Measurements from ENCODE around the gene CANT1. TPM values are rescaled to one million over a fixed set of nuclear protein-coding genes. Genes with fewer than 3 reads are reported as not detected.

The CANT1 gene
- total and polyA plus RNA-seq, 12 donors, result 10.3 to 78.3 (median 40.4) TPM

GRCh38 chr17:79012563-79013134 lies 3.1 kb upstream of the CANT1 start:
- 75 to 78% (median 78%) methylated on average over 6 of the region's 6 CpGs for WGBS, 4 donors
- Histone ChIP-seq H3K4me3 (no peak overlapping the region), H3K27ac (no peak overlapping the region), H3K27me3 (no peaks in the 10 kb centered on the region), H3K4me1 (replicated peaks in 1 of 2) (peaks cover 13 to 14% of the 10 kb centered on the region in 2 donors), H3K36me3 (replicated peaks in 1 of 2) (no peaks in the 10 kb centered on the region), H3K9me3 (replicated peaks in 1 of 3) (no peaks in the 10 kb centered on the region)
- TF ChIP-seq POLR2A (IDR thresholded peaks at IDR 0.05), result no peak
- TF ChIP-seq CTCF (IDR thresholded peaks at IDR 0.05), result no peak
- peak in 1 of 7 donors; percentile 19 for DNase-seq
- intact Hi-C loops (cut with DNase I), result no loop called here

- Histone ChIP-seq H3K27ac (peak overlapping the region in 2 of 5 donors; percentile 20 to 34), H3K36me3 (replicated peaks in 1 of 2) (no peaks in the 10 kb centered on the region), H3K9me3 (replicated peaks in 1 of 3) (no peaks in the 10 kb centered on the region), H3K4me1 (replicated peaks in 1 of 2) (peaks cover 18 to 23% of the 10 kb centered on the region in 2 donors), H3K4me3 (no peak overlapping the region), H3K27me3 (no peaks in the 10 kb centered on the region)
- peak in 3 of 7 donors; percentile 27 to 29 (median 29) for DNase-seq
- 53 to 64% (median 59%) methylated on average over 5 of the region's 5 CpGs for WGBS, 4 donors
- TF ChIP-seq CTCF (IDR thresholded peaks at IDR 0.05) (no peak), POLR2A (IDR thresholded peaks at IDR 0.05) (no peak)
- intact Hi-C loops (cut with DNase I), result no loop called here
Measured at GRCh38 chr17:79011451-79012147, 2.0 kb upstream of the CANT1 start.

- no peak for TF ChIP-seq CTCF (IDR thresholded peaks at IDR 0.05)
- TF ChIP-seq POLR2A (IDR thresholded peaks at IDR 0.05), result no peak
- Histone ChIP-seq H3K27me3 (no peaks in the 10 kb centered on the region), H3K4me1 (replicated peaks in 1 of 2) (peaks cover 23 to 36% of the 10 kb centered on the region in 2 donors), H3K9me3 (replicated peaks in 1 of 3) (no peaks in the 10 kb centered on the region), H3K4me3 (peak overlapping the region in 1 of 4 donors; percentile 100), H3K36me3 (replicated peaks in 1 of 2) (no peaks in the 10 kb centered on the region), H3K27ac (peak overlapping the region in 3 of 5 donors; percentile 82 to 99 (median 88))
- DNase-seq, result no peak
- intact Hi-C loops (cut with DNase I), result no loop called here
- 68 to 77% (median 72%) methylated on average over 6 to 7 of the region's 7 CpGs for WGBS, 4 donors
Measured at GRCh38 chr17:79010304-79010646, 711 bp upstream of the CANT1 start.

GRCh38 chr17:79008666-79009387 lies 737 bp downstream of the CANT1 start:
- Histone ChIP-seq H3K27me3 (no peaks in the 10 kb centered on the region), H3K36me3 (replicated peaks in 1 of 2) (no peaks in the 10 kb centered on the region), H3K4me3 (peak overlapping the region in 3 of 4 donors; percentile 31 to 100 (median 48)), H3K27ac (peak overlapping the region in 3 of 5 donors; percentile 82 to 99 (median 88)), H3K9me3 (replicated peaks in 1 of 3) (no peaks in the 10 kb centered on the region), H3K4me1 (replicated peaks in 1 of 2) (peaks cover 23 to 38% of the 10 kb centered on the region in 2 donors)
- DNase-seq, result peak in 4 of 7 donors; percentile 18 to 54 (median 25)
- 31 to 47% (median 32%) methylated on average over 6 to 7 of the region's 7 CpGs for WGBS, 4 donors
- TF ChIP-seq POLR2A (IDR thresholded peaks at IDR 0.05), result no peak
- no peak for TF ChIP-seq CTCF (IDR thresholded peaks at IDR 0.05)
- intact Hi-C loops (cut with DNase I), result no loop called here
